Measurements from ENCODE around the gene NSUN3. TPM values are rescaled to one million over a fixed set of nuclear protein-coding genes. Genes with fewer than 3 reads are reported as not detected.

NSUN3 gene
- total RNA-seq, 1 experiment from 2014 or later: 14.4 TPM

- DNase-seq (ENCODE audit: low read depth, low spot score) (no peak), ATAC-seq (no peak)
- H3K27ac ChIP-seq (ENCODE audit: low read length): no peak overlapping the region
- TF ChIP-seq CTCF (IDR thresholded peaks at IDR 0.05): no peak
- TF ChIP-seq POLR2AphosphoS5 (IDR thresholded peaks at IDR 0.05; ENCODE audit: low read depth, low read length): no peak
- TF ChIP-seq TCF7L2 (IDR thresholded peaks at IDR 0.05; ENCODE audit: low read depth, low read length): no peak
- no peak for TF ChIP-seq REST (IDR thresholded peaks at IDR 0.05; ENCODE audit: insufficient read depth in 1 of 2, low read depth in 2 of 2, low read length in 1 of 2)
- TF ChIP-seq SIN3A (IDR thresholded peaks at IDR 0.05; ENCODE audit: borderline replicate concordance, insufficient read depth, low read depth, low read length): no peak
- intact Hi-C loops (cut with micrococcal nuclease; ENCODE audit: unreplicated experiment): no loop called here
- ChIA-PET CTCF (no interaction called here), POLR2A (no interaction called here)
- in situ Hi-C loops (cut with HindIII; ENCODE audit: low pct_unique_long_range_greater_than_20kb, low sequenced_read_pairs): no loop called here
- H3K4me1 ChIP-seq (ENCODE audit: control insufficient read depth, insufficient read depth, low read length): no peaks in the 10 kb centered on the region
- no peaks in the 10 kb centered on the region for H3K27me3 ChIP-seq (ENCODE audit: control insufficient read depth, insufficient read depth, low read length)
- H3K4me3 ChIP-seq (ENCODE audit: low read depth in 2 of 2, low read length in 2 of 2): no peak overlapping the region
- no peaks in the 10 kb centered on the region for H3K9me3 ChIP-seq (ENCODE audit: control insufficient read depth, insufficient read depth, low read depth, low read length)
- H3K36me3 ChIP-seq (ENCODE audit: control insufficient read depth, insufficient read depth, low read length): no peaks in the 10 kb centered on the region
- no TSS peak for BruUV-seq (replicated peaks)
Observed at GRCh38 chr3:94146455-94146854, 83.6 kb downstream of the NSUN3 start.

DNA sequence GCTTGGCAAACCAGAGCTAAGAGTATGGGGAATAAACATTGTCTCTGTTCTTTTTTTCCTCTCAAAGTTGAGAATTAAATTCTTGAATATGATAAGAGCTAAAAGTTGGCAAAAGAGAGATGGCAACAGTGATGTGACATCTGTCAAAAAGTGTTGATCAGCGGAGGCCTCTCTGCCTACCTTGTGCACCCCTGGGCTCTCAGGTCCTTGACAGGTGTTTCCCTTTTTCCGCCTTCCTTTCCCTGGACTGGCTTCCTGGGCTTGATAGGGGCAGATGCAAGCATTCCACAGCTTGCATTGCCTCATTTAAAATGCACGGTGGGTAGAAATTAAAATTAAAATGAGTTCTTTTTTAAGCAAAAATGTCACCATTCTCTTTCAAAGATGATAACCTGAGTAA is 84.2 kb downstream of the NSUN3 start:
- BruUV-seq (replicated peaks): no TSS peak
- intact Hi-C loops (cut with micrococcal nuclease; ENCODE audit: unreplicated experiment) (no loop called here), in situ Hi-C loops (cut with HindIII; ENCODE audit: low pct_unique_long_range_greater_than_20kb, low sequenced_read_pairs) (no loop called here)
- POLR2A ChIA-PET: no interaction called here
- Histone ChIP-seq H3K27me3 (ENCODE audit: control insufficient read depth, insufficient read depth, low read length) (no peaks in the 10 kb centered on the region), H3K27ac (ENCODE audit: low read length) (no peak overlapping the region), H3K4me1 (ENCODE audit: control insufficient read depth, insufficient read depth, low read length) (no peaks in the 10 kb centered on the region), H3K9me3 (ENCODE audit: control insufficient read depth, insufficient read depth, low read depth, low read length) (no peaks in the 10 kb centered on the region), H3K36me3 (ENCODE audit: control insufficient read depth, insufficient read depth, low read length) (no peaks in the 10 kb centered on the region), H3K4me3 (ENCODE audit: low read depth in 2 of 2, low read length in 2 of 2) (no peak overlapping the region)
- DNase-seq (ENCODE audit: low read depth, low spot score): no peak
- no peak for TF ChIP-seq POLR2AphosphoS5 (IDR thresholded peaks at IDR 0.05; ENCODE audit: low read depth, low read length)
- CTCF ChIA-PET: no interaction called here
- no peak for ATAC-seq

DNA sequence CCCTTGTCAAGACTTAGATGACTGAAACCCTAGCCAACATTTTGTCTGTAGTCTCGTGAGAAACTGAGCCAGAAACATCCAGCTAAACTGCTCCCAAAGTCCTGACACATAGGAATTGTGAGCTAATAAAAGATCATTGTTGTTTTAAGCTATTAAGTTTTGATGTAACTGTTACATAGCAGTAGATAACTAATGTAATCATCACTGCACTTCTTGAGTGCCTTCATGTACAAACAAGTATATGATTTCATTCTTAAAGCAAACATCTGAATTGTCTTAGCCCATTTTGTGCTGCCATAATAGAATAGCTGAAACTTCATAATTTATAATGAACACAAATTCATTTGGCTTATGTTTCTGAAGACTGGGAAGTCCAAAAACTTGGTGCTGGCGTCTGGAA is 87.3 kb downstream of the NSUN3 start:
- POLR2A ChIA-PET: no interaction called here
- CTCF ChIA-PET: no interaction called here
- in situ Hi-C loops (cut with HindIII; ENCODE audit: low pct_unique_long_range_greater_than_20kb, low sequenced_read_pairs) (no loop called here), intact Hi-C loops (cut with micrococcal nuclease; ENCODE audit: unreplicated experiment) (no loop called here)
- H3K4me1 ChIP-seq (ENCODE audit: control insufficient read depth, insufficient read depth, low read length): no peaks in the 10 kb centered on the region
- ATAC-seq (no peak), DNase-seq (ENCODE audit: low read depth, low spot score) (no peak)
- no peaks in the 10 kb centered on the region for H3K9me3 ChIP-seq (ENCODE audit: control insufficient read depth, insufficient read depth, low read depth, low read length)
- no TSS peak for BruUV-seq (replicated peaks)
- no peak overlapping the region for H3K27ac ChIP-seq (ENCODE audit: low read length)
- H3K36me3 ChIP-seq (ENCODE audit: control insufficient read depth, insufficient read depth, low read length): no peaks in the 10 kb centered on the region
- H3K4me3 ChIP-seq (ENCODE audit: low read depth in 2 of 2, low read length in 2 of 2): no peak overlapping the region
- TF ChIP-seq TCF7L2 (IDR thresholded peaks at IDR 0.05; ENCODE audit: low read depth, low read length): no peak
- TF ChIP-seq CTCF (IDR thresholded peaks at IDR 0.05): no peak
- no peak for TF ChIP-seq POLR2AphosphoS5 (IDR thresholded peaks at IDR 0.05; ENCODE audit: low read depth, low read length)
- no peak for TF ChIP-seq REST (IDR thresholded peaks at IDR 0.05; ENCODE audit: insufficient read depth in 1 of 2, low read depth in 2 of 2, low read length in 1 of 2)
- TF ChIP-seq SIN3A (IDR thresholded peaks at IDR 0.05; ENCODE audit: borderline replicate concordance, insufficient read depth, low read depth, low read length): no peak
- no peaks in the 10 kb centered on the region for H3K27me3 ChIP-seq (ENCODE audit: control insufficient read depth, insufficient read depth, low read length)
